GM19193 (cell line): ENCODE data around the gene JAKMIP2.

Source experiments
- POLR2A ChIP-seq: IDR thresholded peaks from 4 replicates; pipeline ENCODE4 v1.6.1; 2011; ENCODE audit not compliant: insufficient read depth, insufficient read length; ENCODE audit errors: extremely low read depth

Gene JAKMIP2

GRCh38 chr5:147554261-147554817 is 228.2 kb downstream of the JAKMIP2 start:
- TF ChIP-seq POLR2A, result no peak

DNA sequence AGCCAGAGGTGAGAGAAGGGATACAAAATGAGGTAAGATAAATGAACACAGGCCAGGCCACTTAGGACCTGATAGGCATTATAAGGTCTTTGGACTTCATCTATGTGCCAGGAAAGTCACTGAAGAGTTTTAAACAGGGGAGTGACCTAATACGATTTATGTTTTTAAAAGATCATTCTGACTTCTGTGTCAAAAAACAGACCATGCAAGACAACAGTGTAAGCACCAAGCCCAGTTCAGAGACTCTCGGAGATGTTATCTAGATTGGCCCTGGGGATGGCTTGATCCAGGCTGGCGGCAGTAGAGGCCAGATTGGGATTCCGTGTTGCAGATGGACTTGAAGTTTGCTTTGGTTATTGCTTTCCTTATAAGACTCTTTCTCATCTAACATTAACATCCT is 229.6 kb downstream of the JAKMIP2 start:
- TF ChIP-seq POLR2A, result no peak

DNA sequence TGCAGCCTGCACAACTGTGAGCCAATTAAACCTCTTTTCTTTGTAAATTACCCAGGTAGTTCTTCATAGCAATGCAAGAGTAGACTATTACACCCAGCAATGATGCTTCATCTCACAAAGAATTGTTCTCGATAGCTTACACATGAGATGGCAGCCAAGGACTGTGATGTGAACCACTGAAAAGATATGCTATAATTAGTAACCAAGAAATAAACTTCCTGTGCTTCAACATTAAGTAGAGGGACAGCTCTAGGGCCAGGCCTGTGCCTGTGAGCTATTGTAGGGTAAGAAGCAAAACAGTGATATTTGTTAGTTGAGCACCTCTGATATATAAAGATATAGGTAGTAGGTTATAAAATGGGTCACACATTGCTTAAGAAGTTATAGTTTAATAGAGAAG is 230.9 kb downstream of the JAKMIP2 start:
- TF ChIP-seq POLR2A, result no peak

GRCh38 chr5:147547730-147548129 is 234.8 kb downstream of the JAKMIP2 start:
- TF ChIP-seq POLR2A, result no peak

- no peak for TF ChIP-seq POLR2A
Observed at GRCh38 chr5:147544556-147544955, 238.0 kb downstream of the JAKMIP2 start.

DNA sequence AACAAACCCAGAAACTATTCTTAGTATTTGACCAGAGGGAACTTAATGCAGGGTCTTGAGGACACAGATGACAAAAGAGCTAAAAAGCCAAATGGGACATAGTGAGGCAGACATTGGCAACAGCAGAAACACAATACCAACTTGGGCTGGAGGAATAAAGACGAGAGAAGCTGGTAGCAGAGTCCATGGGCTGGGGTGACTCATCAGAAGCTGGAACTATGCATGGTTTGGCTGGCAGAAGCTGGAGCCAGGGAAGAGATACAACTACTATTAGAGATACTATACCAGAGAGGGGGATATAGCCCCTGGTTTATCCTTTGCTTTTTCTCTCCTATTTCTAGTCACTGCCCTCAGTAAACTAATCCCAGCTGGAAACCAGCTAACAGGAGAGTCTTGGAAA is 243.5 kb downstream of the JAKMIP2 start:
- no peak for TF ChIP-seq POLR2A

DNA sequence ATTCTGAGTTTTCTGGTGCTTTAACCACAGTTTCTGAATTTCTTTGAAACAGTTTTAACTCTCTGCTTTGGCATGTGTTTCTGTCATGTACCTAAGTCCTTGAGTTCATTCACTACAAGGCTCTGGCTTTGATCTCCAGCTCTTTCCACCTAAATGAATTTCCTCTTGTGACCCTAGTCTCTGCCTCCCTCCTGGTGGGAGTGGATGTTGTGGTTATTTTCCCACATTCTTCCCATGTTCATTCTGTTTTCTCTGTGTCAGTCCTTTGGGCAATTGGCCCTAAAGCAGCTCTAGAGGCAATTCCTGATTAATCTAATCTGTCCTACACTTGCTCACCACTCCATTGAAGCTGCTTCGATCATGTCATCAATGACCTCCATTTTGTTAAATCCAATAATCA is 244.3 kb downstream of the JAKMIP2 start:
- no peak for TF ChIP-seq POLR2A
